ENCODE measurements around the gene MAGEA8.

GRCh38 chrX:149851864-149852263 is 29.1 kb upstream of the MAGEA8 start:
- TF ChIP-seq CTCF (conservative IDR thresholded peaks at IDR 0.05; ENCODE audit: low read depth in 2 of 2) (no peak), POLR2AphosphoS5 (IDR thresholded peaks at IDR 0.05; ENCODE audit: low read depth) (no peak), NANOG (IDR thresholded peaks at IDR 0.05; ENCODE audit: borderline replicate concordance) (no peak), EZH2 (IDR thresholded peaks at IDR 0.05; ENCODE audit: low read depth, unreplicated experiment) (no peak), CREB1 (CRISPR knock-in tag; IDR thresholded peaks at IDR 0.05; ENCODE audit: low read depth) (no peak), EZH2phosphoT487 (IDR thresholded peaks at IDR 0.05; ENCODE audit: unreplicated experiment) (no peak), ZNF114 (CRISPR knock-in tag; IDR thresholded peaks at IDR 0.05) (no peak), ETS1 (IDR thresholded peaks at IDR 0.05) (no peak), JUNB (IDR thresholded peaks at IDR 0.05; ENCODE audit: unreplicated experiment) (no peak)
- TF ChIP-seq, protein P1, sequence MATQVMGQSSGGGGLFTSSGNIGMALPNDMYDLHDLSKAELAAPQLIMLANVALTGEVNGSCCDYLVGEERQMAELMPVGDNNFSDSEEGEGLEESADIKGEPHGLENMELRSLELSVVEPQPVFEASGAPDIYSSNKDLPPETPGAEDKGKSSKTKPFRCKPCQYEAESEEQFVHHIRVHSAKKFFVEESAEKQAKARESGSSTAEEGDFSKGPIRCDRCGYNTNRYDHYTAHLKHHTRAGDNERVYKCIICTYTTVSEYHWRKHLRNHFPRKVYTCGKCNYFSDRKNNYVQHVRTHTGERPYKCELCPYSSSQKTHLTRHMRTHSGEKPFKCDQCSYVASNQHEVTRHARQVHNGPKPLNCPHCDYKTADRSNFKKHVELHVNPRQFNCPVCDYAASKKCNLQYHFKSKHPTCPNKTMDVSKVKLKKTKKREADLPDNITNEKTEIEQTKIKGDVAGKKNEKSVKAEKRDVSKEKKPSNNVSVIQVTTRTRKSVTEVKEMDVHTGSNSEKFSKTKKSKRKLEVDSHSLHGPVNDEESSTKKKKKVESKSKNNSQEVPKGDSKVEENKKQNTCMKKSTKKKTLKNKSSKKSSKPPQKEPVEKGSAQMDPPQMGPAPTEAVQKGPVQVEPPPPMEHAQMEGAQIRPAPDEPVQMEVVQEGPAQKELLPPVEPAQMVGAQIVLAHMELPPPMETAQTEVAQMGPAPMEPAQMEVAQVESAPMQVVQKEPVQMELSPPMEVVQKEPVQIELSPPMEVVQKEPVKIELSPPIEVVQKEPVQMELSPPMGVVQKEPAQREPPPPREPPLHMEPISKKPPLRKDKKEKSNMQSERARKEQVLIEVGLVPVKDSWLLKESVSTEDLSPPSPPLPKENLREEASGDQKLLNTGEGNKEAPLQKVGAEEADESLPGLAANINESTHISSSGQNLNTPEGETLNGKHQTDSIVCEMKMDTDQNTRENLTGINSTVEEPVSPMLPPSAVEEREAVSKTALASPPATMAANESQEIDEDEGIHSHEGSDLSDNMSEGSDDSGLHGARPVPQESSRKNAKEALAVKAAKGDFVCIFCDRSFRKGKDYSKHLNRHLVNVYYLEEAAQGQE (IDR thresholded peaks at IDR 0.05; ENCODE audit: unreplicated experiment) = no peak

All from GM23338 (cell line).